Stimulated activated CD8-positive, alpha-beta memory T cell treated with anti-CD3 and anti-CD28 coated beads, Interleukin-12 subunit alpha, Interleukin-12 subunit beta, amount 100 ng/mL, for 1 hour (primary cell): ENCODE results near the gene PMM2.
"Not testable (repeated sequence)": the region's sequence is repeated elsewhere in the genome, so short reads cannot be mapped to it uniquely, and the experiment has no call there.

Experiments used
- DNase-seq: peaks from one replicate; pipeline ENCODE4 v3.0.0-alpha.2; 2020; ENCODE audit warnings: low read depth

PMM2 gene

GRCh38 chr16:8867216-8867931 is 69.7 kb downstream of the PMM2 start:
- DNase-seq, result no peak

GRCh38 chr16:8867932-8868415 is 70.3 kb downstream of the PMM2 start:
- DNase-seq, result peak; percentile 29

DNA sequence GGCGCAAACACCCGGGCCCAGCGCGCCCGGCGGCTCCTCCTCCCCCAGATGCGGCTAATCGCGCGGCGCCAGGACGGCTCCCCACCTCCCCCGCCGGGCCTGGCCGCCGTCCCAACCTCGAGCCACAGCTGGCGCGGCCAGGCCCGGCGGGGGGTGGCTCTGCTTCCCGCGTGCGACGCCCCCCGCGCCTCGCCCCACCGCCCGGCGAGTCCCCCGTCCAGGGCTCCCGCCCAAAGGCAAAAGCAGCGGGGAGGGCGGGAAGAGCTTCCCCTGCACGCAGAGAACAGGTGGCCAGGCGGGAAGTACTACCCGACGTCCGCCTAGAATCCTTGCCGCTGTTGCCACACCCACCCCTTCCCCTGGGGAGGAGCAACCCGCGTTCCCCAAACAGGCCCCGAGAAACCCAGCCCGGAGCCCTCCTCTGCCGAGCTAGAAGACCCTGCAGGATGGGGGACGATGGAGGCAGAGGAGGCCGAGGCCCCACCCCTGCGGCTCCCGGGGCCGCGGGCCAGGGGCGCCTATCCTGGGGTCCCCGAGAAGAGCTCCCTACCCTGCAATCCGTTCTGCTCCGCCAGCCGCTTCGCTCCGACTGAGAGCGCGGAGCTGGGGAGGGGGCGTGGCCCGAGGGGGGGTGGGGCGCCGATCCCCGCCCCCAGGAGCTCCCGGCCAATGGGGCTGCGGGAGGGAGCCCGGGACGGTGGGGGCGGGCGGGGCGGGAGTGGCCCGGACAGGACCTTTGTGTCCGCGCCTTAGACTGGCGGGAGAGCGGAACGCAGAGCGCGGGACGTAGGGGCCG is 71.0 kb downstream of the PMM2 start, which contains the start of gene CARHSP1:
TSS of gene CARHSP1 (minus strand) at position 591 of the 796 bp plus-strand sequence. CDS start 9,678 bp downstream, outside the sequence.
- DNase-seq, result peak; percentile 52

DNA sequence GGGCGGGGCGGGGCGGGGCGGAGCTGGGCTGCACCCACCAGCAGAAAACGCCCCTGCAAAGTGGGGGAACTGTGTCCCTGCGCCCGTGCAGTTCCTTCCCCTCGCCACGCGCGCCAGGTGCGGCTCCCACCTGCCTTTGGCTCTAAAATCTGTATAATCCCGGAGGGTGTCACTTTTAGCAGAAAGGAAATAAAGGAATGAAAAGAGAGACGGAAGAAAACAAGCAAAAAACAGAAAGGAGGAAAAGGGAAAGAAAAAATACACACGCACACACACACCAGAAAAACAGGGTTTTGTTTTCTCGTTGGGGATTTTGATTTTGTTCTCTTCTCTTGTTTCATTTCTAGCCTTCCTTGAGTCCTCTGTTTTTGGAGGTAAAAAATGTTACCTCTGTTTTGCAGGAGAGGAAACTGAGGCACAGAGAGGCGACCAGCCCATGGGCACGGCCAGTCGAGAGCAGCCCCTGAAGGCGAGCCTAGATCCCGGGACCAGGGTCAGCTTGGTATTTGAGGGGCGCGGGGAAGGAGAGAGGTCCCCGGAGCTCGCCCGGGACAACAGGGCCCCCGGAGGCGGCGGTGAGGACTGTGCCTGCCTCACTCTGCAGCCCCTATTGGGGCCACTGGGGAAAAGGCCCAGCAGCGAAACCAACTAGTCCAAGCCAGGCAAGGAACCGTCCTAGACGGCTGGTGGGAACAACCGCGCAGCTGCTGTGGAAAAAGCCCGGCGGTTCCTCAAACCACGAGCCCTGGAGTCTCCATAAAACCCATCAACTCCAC is 71.8 kb downstream of the PMM2 start:
- no peak for DNase-seq

DNA sequence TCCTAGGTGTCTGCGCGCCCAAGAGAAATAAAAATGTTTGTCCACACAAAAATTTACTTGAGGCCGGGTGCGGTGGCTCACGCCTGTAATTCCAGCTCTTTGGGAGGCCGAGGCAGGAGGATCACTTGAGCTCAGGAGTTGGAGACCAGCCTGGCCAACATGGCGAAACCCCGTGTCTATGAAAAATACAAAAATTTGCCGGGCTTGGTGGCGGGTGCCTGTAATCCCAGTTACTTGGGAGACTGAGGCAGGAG is 72.3 kb downstream of the PMM2 start:
- DNase-seq, result not testable (repeated sequence)

DNA sequence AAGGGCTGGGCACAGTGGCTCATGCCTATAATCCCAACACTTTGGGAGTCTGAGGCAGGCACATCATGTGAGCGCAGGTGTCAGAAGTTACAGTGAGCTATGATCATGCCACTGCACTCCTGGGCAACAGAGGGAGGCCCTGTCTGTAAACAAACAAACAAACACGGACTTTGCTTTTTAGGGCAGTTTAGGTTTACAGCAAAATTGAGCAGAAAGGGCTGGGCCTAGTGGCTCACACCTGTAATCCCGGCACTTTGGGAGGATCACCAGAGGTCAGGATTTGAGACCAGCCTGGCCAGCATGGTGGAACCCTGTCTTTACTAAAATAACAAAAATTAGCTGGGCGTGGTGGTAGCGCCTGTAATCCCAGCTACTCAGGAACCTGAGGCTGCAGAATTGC is 74.4 kb downstream of the PMM2 start:
- DNase-seq, result no peak

GRCh38 chr16:8872967-8873865 is 75.6 kb downstream of the PMM2 start:
- no peak for DNase-seq

DNA sequence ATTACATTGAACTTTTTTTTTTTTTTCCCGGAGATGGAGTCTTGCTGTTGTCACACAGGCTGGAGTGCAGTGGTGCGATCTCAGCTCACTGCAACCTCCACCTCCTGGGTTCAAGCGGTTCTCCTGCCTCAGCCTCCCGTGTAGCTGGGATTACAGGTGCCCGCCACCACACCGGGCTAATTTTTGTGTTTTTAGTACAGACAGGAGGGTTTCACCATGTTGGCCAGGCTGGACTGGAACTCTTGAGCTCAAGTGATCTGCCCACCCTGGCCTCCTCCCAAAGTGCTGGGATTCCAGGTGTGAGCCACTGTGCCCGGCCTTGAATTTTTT is 76.2 kb downstream of the PMM2 start:
- not testable (repeated sequence) for DNase-seq

- no peak for DNase-seq
These were observed 76.7 kb downstream of the PMM2 start for GRCh38 chr16:8874388-8874787.

- DNase-seq, result not testable (repeated sequence)
These were observed 77.7 kb downstream of the PMM2 start for GRCh38 chr16:8875317-8875716.

DNA sequence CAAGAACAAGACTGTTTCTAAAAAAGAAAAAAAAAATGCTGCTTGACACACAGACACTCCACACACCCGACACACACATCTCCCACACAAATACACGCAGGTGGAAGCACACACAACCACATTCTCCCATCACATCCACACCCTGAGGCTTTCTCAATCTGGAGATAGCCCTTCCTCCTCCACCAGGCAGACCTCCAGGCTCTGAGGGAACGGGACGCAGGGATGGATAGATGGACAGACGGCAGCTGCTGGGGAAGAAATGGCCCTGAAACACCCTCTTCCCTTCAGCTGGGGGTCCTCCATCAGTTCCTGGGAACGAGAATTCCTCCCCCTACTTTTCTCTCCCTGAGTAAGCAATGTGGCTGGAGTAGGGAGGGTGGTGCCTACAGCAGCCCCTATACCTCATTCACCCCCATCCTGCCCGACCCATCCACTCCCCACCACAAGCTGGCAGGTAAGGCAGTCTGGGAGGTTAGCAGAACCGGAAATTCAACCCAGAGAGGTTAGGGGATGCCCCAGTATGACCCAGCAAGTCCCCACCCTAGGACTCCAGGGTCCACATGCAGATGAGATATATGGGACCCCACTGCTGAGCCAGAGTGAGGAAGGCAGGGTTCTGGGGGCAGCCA is 80.4 kb downstream of the PMM2 start:
- DNase-seq, result no peak

DNA sequence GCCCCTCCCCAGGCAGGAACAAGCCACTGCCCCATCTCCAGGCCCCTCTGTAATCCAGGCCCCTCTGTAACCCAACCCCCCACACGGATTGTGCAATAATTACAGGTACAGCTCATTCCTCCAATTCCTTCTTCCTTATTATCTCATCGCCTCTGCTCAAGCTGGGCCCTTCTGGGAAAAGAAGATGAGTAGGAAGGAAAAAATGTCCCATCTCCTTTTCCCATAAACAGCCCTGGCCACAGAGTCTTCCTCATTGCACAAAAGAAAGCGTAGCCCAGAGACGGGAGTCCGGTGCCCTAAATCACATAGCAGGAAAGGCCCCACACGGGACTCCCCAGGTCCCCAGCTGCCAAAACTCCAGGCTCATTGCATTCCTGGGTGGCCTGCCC is 80.9 kb downstream of the PMM2 start:
- no peak for DNase-seq

DNA sequence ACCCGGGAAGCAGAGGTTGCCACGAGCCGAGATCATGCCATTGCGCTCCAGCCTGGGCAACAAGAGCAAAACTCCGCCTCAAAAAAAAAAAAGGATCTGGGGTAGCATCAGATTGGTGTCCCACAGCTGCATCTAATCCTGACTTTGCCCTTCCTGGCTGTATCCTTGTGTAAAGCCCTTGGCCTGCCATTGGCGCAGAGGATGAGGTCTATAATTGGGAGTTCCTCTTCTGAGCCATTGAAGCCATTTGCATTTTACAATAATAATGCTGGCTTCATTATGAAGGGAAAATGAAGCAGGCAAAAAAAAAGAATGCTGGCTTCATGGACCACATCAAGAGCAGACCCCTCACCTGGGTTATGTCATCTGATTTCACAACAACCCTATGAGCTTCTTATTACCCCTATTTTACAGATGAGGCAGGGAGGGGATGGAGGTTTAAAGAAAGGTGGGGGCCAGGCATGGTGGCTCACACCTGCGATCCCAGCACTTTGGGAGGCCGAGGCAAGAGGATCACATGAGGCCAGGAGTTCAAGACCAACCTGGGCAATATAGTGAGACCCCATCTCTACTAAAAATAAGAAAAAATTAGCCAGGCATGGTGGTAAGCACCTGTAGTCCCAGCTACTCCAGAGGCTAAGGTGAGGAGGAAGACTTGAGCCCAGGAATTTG is 83.3 kb downstream of the PMM2 start:
- DNase-seq, result no peak

- no peak for DNase-seq
These were observed 84.5 kb downstream of the PMM2 start, which contains the start of gene LITAFD for GRCh38 chr16:8882041-8882617. Gene LITAFD, plus strand, starts transcription at chr16:8882351. Its CDS starts 2,005 bp downstream, at chr16:8884356.

DNA sequence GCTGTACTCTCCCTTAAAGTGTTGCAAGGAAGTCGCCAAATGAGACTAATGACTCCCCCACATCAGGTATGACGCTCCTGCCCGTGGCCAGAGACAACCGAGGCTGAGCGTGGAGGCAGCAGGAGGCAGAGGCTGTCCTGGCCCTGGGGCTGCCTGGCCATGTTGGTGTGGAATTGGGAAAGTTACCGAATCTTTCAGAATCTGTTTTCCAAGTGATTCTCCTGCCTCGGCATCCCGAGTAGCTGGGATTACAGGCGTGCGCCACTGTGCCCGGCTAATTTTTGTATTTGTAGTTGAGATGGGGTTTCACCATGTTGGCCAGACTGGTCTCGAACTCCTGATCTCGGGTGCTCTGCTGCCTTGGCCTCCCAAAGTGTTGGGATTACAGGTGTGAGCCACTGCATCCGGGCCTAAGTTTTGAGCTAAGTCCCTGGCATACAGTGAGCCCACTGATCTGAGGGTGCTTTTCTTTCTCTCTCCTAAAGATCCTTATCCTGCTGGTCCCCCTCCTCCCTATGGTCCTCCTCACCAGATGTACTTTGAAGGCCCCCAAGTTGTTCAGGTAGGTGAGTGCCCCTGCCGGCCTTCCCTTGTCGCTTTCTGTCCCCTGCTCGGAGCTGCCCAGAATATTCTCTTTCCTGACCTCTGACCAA is 85.2 kb downstream of the PMM2 start:
- no peak for DNase-seq

GRCh38 chr16:8885674-8886592 is 88.3 kb downstream of the PMM2 start:
- DNase-seq, result no peak

GRCh38 chr16:8886593-8887430 is 89.2 kb downstream of the PMM2 start:
- DNase-seq, result no peak

GRCh38 chr16:8887431-8887765 is 89.8 kb downstream of the PMM2 start:
- no peak for DNase-seq
